ENCODE results near the gene EXOSC3. TPM values are rescaled to one million over a fixed set of nuclear protein-coding genes. Genes with fewer than 3 reads are reported as not detected.

Gene EXOSC3
- total and polyA plus RNA-seq, 2 of the 13 experiments (the other 11 are each of a cell fraction or from before 2014, with no cell fraction given): 17.5 to 68.7 TPM

GRCh38 chr9:37800631-37801286 lies 15.9 kb upstream of the EXOSC3 start, which contains the start of gene DCAF10 (continued):
- peak; percentile 55 for TF ChIP-seq CTCF (CRISPR knock-in tag; IDR thresholded peaks at IDR 0.05)
- 0 out of 2 replicates have a peak, but pooled peaks have one; percentile 46 for TF ChIP-seq MYNN (CRISPR knock-in tag; IDR thresholded peaks at IDR 0.05; ENCODE audit: low read depth)
- TF ChIP-seq ATF4 (CRISPR knock-in tag; IDR thresholded peaks at IDR 0.05): peak in 1 of 2 experiments; percentile 71; a peak in 1 of 4 replicates
- peak; percentile 97 for TF ChIP-seq ZSCAN5A (CRISPR knock-in tag; IDR thresholded peaks at IDR 0.05; ENCODE audit: borderline replicate concordance)
- TF ChIP-seq ZSCAN31 (CRISPR knock-in tag; IDR thresholded peaks at IDR 0.05; ENCODE audit: low read depth): peak; percentile 98
- TF ChIP-seq STAG1 (CRISPR knock-in tag; IDR thresholded peaks at IDR 0.05): no peak
- peak; percentile 71 for TF ChIP-seq ZNF891 (CRISPR knock-in tag; IDR thresholded peaks at IDR 0.05)
- TF ChIP-seq ZEB1 (IDR thresholded peaks at IDR 0.05; ENCODE audit: insufficient replicate concordance, low read depth): peak; percentile 83
- TF ChIP-seq CC2D1A (CRISPR knock-in tag; IDR thresholded peaks at IDR 0.05): peak; percentile 63; the same call in 1 of the 2 replicates
- TF ChIP-seq ZFP37 (CRISPR knock-in tag; IDR thresholded peaks at IDR 0.05; ENCODE audit: borderline replicate concordance): no peak
- TF ChIP-seq GPN1 (CRISPR knock-in tag; IDR thresholded peaks at IDR 0.05; ENCODE audit: borderline replicate concordance): no peak
- peak; percentile 96 for TF ChIP-seq SMAD1 (CRISPR knock-in tag; IDR thresholded peaks at IDR 0.05; ENCODE audit: borderline replicate concordance, low read depth)
- no peak for TF ChIP-seq CERS6 (CRISPR knock-in tag; IDR thresholded peaks at IDR 0.05)
- peak; percentile 80 to 85 for TF ChIP-seq POLR2A (IDR thresholded peaks at IDR 0.05; ENCODE audit: insufficient read depth in 1 of 2, low read depth in 2 of 2, low read length in 2 of 2)
- TF ChIP-seq ZNF24 (IDR thresholded peaks at IDR 0.05): peak; percentile 84; the same call in 1 of the 2 replicates
- TF ChIP-seq MED1 (CRISPR knock-in tag; IDR thresholded peaks at IDR 0.05): peak; percentile 79
- TF ChIP-seq TAF15 (IDR thresholded peaks at IDR 0.05; ENCODE audit: low read depth, low read length, poor library complexity, severe bottlenecking): no peak
- no peak for TF ChIP-seq GRHL1 (CRISPR knock-in tag; conservative IDR thresholded peaks at IDR 0.05)
- no peak for TF ChIP-seq NFIC (IDR thresholded peaks at IDR 0.05; ENCODE audit: low read length)
- peak; percentile 84 for TF ChIP-seq ZNF501 (CRISPR knock-in tag; IDR thresholded peaks at IDR 0.05)
- 0 out of 2 replicates have a peak, but pooled peaks have one; percentile 79 for TF ChIP-seq ZNF275 (CRISPR knock-in tag; IDR thresholded peaks at IDR 0.05; ENCODE audit: borderline replicate concordance)
- TF ChIP-seq AKAP8 (CRISPR knock-in tag; IDR thresholded peaks at IDR 0.05): peak; percentile 88
